ENCODE measurements around the gene TRAPPC11.

The TRAPPC11 gene

DNA sequence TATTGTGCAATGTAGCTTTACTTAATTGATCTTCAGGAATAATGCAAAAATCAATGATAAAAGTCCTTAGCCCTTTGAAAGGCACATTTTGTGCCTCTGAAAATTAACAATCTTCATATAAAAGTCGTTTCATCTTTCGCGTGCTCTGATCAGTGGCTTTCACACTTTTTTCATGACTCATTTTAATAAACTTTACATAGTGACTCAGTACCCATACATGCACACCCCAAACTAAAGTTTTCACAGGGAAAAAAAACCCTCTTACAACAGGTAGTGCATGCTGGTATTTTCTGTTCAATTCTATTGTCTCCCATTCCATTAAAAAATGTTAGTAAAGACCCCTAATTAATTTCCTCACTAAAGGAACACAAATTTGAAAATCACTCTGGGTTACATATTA, 21.6 kb upstream of the TRAPPC11 start:
- H2BK5ac ChIP-seq (ENCODE audit: low read depth, low read length, poor library complexity, severe bottlenecking), result no peak overlapping the region
- H2BK120ac ChIP-seq (ENCODE audit: low read depth, low read length), result no peak overlapping the region
- no peaks in the 10 kb centered on the region for H3K9me3 ChIP-seq (ENCODE audit: control insufficient read depth, low read length)
- H3K27me3 ChIP-seq (ENCODE audit: control insufficient read depth in 1 of 2, insufficient read depth in 1 of 2, low read length in 2 of 2), result no peaks in the 10 kb centered on the region
- H2BK15ac ChIP-seq (ENCODE audit: low read depth, poor library complexity, severe bottlenecking), result no peak overlapping the region
- DNase-seq, result peak; percentile 51
- H3K14ac ChIP-seq (ENCODE audit: low read length in 2 of 2), result no peak overlapping the region
- H3K9ac ChIP-seq (ENCODE audit: low read length), result no peak overlapping the region
- H3K4me1 ChIP-seq (ENCODE audit: control insufficient read depth, insufficient read depth, low read depth, low read length), result peaks cover 6% of the 10 kb centered on the region
- no peak overlapping the region for H2AK5ac ChIP-seq (ENCODE audit: low read length, severe bottlenecking)
- H3K36me3 ChIP-seq (ENCODE audit: control insufficient read depth in 1 of 2, insufficient read depth in 2 of 2, low read depth in 1 of 2, low read length in 2 of 2), result peaks cover 0 to 7% of the 10 kb centered on the region in 2 experiments
- no peak overlapping the region for H3K27ac ChIP-seq (ENCODE audit: low read length, poor library complexity, severe bottlenecking)
- no peak overlapping the region for H3K23ac ChIP-seq (ENCODE audit: low read length in 2 of 2)
- H3K4me2 ChIP-seq (ENCODE audit: low read length, poor library complexity, severe bottlenecking), result no peak overlapping the region
- no peak overlapping the region for H4K8ac ChIP-seq (ENCODE audit: low read length)
- 25% methylated on average over 3 of the region's 3 CpGs for WGBS
- no peak overlapping the region for H2AFZ ChIP-seq (ENCODE audit: low read depth, low read length)
- H4K91ac ChIP-seq (ENCODE audit: low read length), result no peak overlapping the region
- no peak overlapping the region for H3K18ac ChIP-seq (ENCODE audit: low read depth in 1 of 2, low read length in 2 of 2)
- H3K4me3 ChIP-seq (ENCODE audit: insufficient read depth in 1 of 2, low read depth in 1 of 2, low read length in 2 of 2), result no peak overlapping the region
- no peak overlapping the region for H2BK12ac ChIP-seq (ENCODE audit: low read length in 2 of 2)
- H3K4ac ChIP-seq (ENCODE audit: low read depth in 1 of 2, low read length in 2 of 2), result no peak overlapping the region
- no peaks in the 10 kb centered on the region for H3K79me1 ChIP-seq (replicated peaks; ENCODE audit: low read length, poor library complexity, severe bottlenecking)

DNA sequence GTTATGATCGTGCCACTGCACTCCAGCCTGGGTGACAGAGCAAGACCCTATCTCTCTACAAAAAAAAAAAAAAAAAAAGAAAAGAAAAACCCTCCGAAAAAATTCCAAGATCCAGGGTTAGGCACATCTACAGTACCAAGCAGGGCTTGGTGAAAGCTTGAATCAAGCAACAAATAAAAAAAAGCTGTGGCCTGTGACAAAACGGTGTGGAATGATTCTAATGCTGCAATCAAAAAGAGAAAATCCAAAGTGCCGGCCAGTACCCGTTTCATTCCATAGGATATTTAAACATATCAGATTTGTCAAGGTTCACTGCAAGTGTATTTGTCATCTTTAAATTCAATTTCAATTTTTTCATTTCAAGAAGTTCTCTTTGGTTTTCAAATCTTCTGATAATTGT, 20.7 kb upstream of the TRAPPC11 start:
- peak overlapping the region; percentile 57 for H2AK5ac ChIP-seq (ENCODE audit: low read length, severe bottlenecking)
- H3K36me3 ChIP-seq (ENCODE audit: control insufficient read depth in 1 of 2, insufficient read depth in 2 of 2, low read depth in 1 of 2, low read length in 2 of 2), result peaks cover 3 to 9% of the 10 kb centered on the region in 2 experiments
- peak overlapping the region; percentile 22 for H3K27ac ChIP-seq (ENCODE audit: low read length, poor library complexity, severe bottlenecking)
- no peak overlapping the region for H2BK5ac ChIP-seq (ENCODE audit: low read depth, low read length, poor library complexity, severe bottlenecking)
- no peak overlapping the region for H4K8ac ChIP-seq (ENCODE audit: low read length)
- no peak overlapping the region for H3K18ac ChIP-seq (ENCODE audit: low read depth in 1 of 2, low read length in 2 of 2)
- no peak for DNase-seq
- H2BK120ac ChIP-seq (ENCODE audit: low read depth, low read length), result no peak overlapping the region
- H3K27me3 ChIP-seq (ENCODE audit: control insufficient read depth in 1 of 2, insufficient read depth in 1 of 2, low read length in 2 of 2), result no peaks in the 10 kb centered on the region
- H2BK15ac ChIP-seq (ENCODE audit: low read depth, poor library complexity, severe bottlenecking), result no peak overlapping the region
- H3K9me3 ChIP-seq (ENCODE audit: control insufficient read depth, low read length), result no peaks in the 10 kb centered on the region
- no peak overlapping the region for H2BK12ac ChIP-seq (ENCODE audit: low read length in 2 of 2)
- no peak overlapping the region for H3K9ac ChIP-seq (ENCODE audit: low read length)
- 95% methylated on average over 3 of the region's 5 CpGs for WGBS
- H3K4me1 ChIP-seq (ENCODE audit: control insufficient read depth, insufficient read depth, low read depth, low read length), result peaks cover 6% of the 10 kb centered on the region
- H3K14ac ChIP-seq (ENCODE audit: low read length in 2 of 2), result no peak overlapping the region
- no peaks in the 10 kb centered on the region for H3K79me1 ChIP-seq (replicated peaks; ENCODE audit: low read length, poor library complexity, severe bottlenecking)
- no peak overlapping the region for H3K4ac ChIP-seq (ENCODE audit: low read depth in 1 of 2, low read length in 2 of 2)
- no peak overlapping the region for H4K91ac ChIP-seq (ENCODE audit: low read length)
- no peak overlapping the region for H2AFZ ChIP-seq (ENCODE audit: low read depth, low read length)
- H3K23ac ChIP-seq (ENCODE audit: low read length in 2 of 2), result no peak overlapping the region
- H3K4me3 ChIP-seq (ENCODE audit: insufficient read depth in 1 of 2, low read depth in 1 of 2, low read length in 2 of 2), result no peak overlapping the region
- no peak overlapping the region for H3K4me2 ChIP-seq (ENCODE audit: low read length, poor library complexity, severe bottlenecking)

DNA sequence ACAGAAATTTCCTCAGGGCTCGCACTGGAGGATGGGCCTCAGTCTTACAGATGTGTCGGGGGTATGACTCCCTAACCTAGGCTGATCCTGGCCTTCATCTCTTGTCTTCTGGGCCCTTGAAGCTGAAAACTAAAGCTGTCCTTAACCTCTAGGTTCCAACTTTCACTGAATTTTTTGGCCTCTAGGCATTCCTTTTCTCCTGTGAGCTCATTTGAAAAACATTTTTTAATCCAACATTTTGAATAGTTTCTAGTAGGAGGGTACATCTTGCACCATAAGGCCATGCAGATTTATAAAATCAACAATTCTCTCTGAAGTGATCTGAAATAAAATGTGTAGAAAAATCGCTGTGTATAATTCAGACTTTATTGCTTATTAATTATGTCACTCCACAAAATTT, 19.8 kb upstream of the TRAPPC11 start:
- Histone ChIP-seq H2BK5ac (ENCODE audit: low read depth, low read length, poor library complexity, severe bottlenecking) (no peak overlapping the region), H3K9me3 (ENCODE audit: control insufficient read depth, low read length) (no peaks in the 10 kb centered on the region), H2AFZ (ENCODE audit: low read depth, low read length) (no peak overlapping the region), H3K18ac (ENCODE audit: low read depth in 1 of 2, low read length in 2 of 2) (no peak overlapping the region), H3K4me2 (ENCODE audit: low read length, poor library complexity, severe bottlenecking) (no peak overlapping the region), H3K36me3 (ENCODE audit: control insufficient read depth in 1 of 2, insufficient read depth in 2 of 2, low read depth in 1 of 2, low read length in 2 of 2) (peaks cover 4 to 15% of the 10 kb centered on the region in 2 experiments), H3K4me1 (ENCODE audit: control insufficient read depth, insufficient read depth, low read depth, low read length) (peaks cover 4% of the 10 kb centered on the region), H2BK12ac (ENCODE audit: low read length in 2 of 2) (no peak overlapping the region), H4K8ac (ENCODE audit: low read length) (no peak overlapping the region), H3K27ac (ENCODE audit: low read length, poor library complexity, severe bottlenecking) (peak overlapping the region; percentile 64), H3K4ac (ENCODE audit: low read depth in 1 of 2, low read length in 2 of 2) (no peak overlapping the region), H3K4me3 (ENCODE audit: insufficient read depth in 1 of 2, low read depth in 1 of 2, low read length in 2 of 2) (no peak overlapping the region), H2BK15ac (ENCODE audit: low read depth, poor library complexity, severe bottlenecking) (no peak overlapping the region), H3K79me1 (replicated peaks; ENCODE audit: low read length, poor library complexity, severe bottlenecking) (peaks cover 1% of the 10 kb centered on the region), H3K23ac (ENCODE audit: low read length in 2 of 2) (no peak overlapping the region), H3K14ac (ENCODE audit: low read length in 2 of 2) (no peak overlapping the region), H3K9ac (ENCODE audit: low read length) (no peak overlapping the region), H3K27me3 (ENCODE audit: control insufficient read depth in 1 of 2, insufficient read depth in 1 of 2, low read length in 2 of 2) (no peaks in the 10 kb centered on the region), H2BK120ac (ENCODE audit: low read depth, low read length) (no peak overlapping the region), H4K91ac (ENCODE audit: low read length) (no peak overlapping the region), H2AK5ac (ENCODE audit: low read length, severe bottlenecking) (no peak overlapping the region)
- 97% methylated on average over 2 of the region's 3 CpGs for WGBS
- no peak for DNase-seq

DNA sequence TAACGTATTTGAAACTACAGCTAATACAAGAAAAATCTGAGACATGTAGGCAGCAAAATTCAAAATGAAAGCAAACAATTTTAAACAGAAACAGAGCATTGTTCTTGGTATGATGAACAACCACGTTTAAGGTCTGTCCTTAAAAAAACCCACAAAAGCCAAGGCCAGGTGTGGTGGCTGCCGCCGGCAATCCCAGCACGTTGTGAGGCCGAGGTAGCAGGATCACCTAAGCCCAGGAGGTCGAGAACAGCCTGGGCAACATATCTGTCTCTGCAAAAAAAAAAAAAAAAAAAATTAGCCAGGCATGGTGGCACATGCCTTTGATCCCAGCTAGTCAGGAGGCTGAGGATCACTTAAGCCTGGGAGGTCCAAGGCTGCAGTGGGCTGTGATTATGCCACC, 13.8 kb upstream of the TRAPPC11 start:
- Histone ChIP-seq H3K14ac (ENCODE audit: low read length in 2 of 2) (no peak overlapping the region), H3K4me1 (ENCODE audit: control insufficient read depth, insufficient read depth, low read depth, low read length) (no peaks in the 10 kb centered on the region), H3K4ac (ENCODE audit: low read depth in 1 of 2, low read length in 2 of 2) (no peak overlapping the region), H3K9ac (ENCODE audit: low read length) (no peak overlapping the region), H3K36me3 (ENCODE audit: control insufficient read depth in 1 of 2, insufficient read depth in 2 of 2, low read depth in 1 of 2, low read length in 2 of 2) (peaks cover 27 to 68% of the 10 kb centered on the region in 2 experiments), H2AFZ (ENCODE audit: low read depth, low read length) (no peak overlapping the region), H3K27ac (ENCODE audit: low read length, poor library complexity, severe bottlenecking) (no peak overlapping the region), H2BK120ac (ENCODE audit: low read depth, low read length) (no peak overlapping the region), H3K4me3 (ENCODE audit: insufficient read depth in 1 of 2, low read depth in 1 of 2, low read length in 2 of 2) (no peak overlapping the region), H4K8ac (ENCODE audit: low read length) (no peak overlapping the region), H3K27me3 (ENCODE audit: control insufficient read depth in 1 of 2, insufficient read depth in 1 of 2, low read length in 2 of 2) (no peaks in the 10 kb centered on the region), H3K23ac (ENCODE audit: low read length in 2 of 2) (no peak overlapping the region), H4K91ac (ENCODE audit: low read length) (no peak overlapping the region), H2BK5ac (ENCODE audit: low read depth, low read length, poor library complexity, severe bottlenecking) (no peak overlapping the region), H3K79me1 (replicated peaks; ENCODE audit: low read length, poor library complexity, severe bottlenecking) (peaks cover 8% of the 10 kb centered on the region), H3K18ac (ENCODE audit: low read depth in 1 of 2, low read length in 2 of 2) (no peak overlapping the region), H2BK12ac (ENCODE audit: low read length in 2 of 2) (no peak overlapping the region), H2AK5ac (ENCODE audit: low read length, severe bottlenecking) (no peak overlapping the region), H2BK15ac (ENCODE audit: low read depth, poor library complexity, severe bottlenecking) (no peak overlapping the region), H3K9me3 (ENCODE audit: control insufficient read depth, low read length) (no peaks in the 10 kb centered on the region), H3K4me2 (ENCODE audit: low read length, poor library complexity, severe bottlenecking) (no peak overlapping the region)
- DNase-seq, result no peak
- 98% methylated on average over 6 of the region's 7 CpGs for WGBS

Measured in mesenchymal stem cell (in vitro differentiated cells and primary cell).